C4-2B (cell line): ENCODE data around the gene TNFRSF11A.

Experiments
- ZFX ChIP-seq: fragments of 450-650 bp; IDR thresholded peaks from 2 replicates; pipeline ENCODE4 v1.6.1; 2017
- TF ChIP-seq, protein P1 (sequence below): fragments of 450-650 bp; conservative IDR thresholded peaks from 2 replicates; pipeline ENCODE4 v1.5.1; 2017; ENCODE audit warnings: mild to moderate bottlenecking

- TF ChIP-seq, protein P1, sequence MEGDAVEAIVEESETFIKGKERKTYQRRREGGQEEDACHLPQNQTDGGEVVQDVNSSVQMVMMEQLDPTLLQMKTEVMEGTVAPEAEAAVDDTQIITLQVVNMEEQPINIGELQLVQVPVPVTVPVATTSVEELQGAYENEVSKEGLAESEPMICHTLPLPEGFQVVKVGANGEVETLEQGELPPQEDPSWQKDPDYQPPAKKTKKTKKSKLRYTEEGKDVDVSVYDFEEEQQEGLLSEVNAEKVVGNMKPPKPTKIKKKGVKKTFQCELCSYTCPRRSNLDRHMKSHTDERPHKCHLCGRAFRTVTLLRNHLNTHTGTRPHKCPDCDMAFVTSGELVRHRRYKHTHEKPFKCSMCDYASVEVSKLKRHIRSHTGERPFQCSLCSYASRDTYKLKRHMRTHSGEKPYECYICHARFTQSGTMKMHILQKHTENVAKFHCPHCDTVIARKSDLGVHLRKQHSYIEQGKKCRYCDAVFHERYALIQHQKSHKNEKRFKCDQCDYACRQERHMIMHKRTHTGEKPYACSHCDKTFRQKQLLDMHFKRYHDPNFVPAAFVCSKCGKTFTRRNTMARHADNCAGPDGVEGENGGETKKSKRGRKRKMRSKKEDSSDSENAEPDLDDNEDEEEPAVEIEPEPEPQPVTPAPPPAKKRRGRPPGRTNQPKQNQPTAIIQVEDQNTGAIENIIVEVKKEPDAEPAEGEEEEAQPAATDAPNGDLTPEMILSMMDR = no peak
- TF ChIP-seq ZFX = no peak
These were observed 10.4 kb downstream of the TNFRSF11A start for GRCh38 chr18:62335494-62335893.
